Ammon's horn (tissue), 1 donor: ENCODE data around the gene DNMT3A.

Source experiments
- DNase-seq: peaks from one replicate; pipeline ENCODE4 v3.0.0-alpha.2; 2016; ENCODE audit warnings: low spot score

Gene DNMT3A

DNA sequence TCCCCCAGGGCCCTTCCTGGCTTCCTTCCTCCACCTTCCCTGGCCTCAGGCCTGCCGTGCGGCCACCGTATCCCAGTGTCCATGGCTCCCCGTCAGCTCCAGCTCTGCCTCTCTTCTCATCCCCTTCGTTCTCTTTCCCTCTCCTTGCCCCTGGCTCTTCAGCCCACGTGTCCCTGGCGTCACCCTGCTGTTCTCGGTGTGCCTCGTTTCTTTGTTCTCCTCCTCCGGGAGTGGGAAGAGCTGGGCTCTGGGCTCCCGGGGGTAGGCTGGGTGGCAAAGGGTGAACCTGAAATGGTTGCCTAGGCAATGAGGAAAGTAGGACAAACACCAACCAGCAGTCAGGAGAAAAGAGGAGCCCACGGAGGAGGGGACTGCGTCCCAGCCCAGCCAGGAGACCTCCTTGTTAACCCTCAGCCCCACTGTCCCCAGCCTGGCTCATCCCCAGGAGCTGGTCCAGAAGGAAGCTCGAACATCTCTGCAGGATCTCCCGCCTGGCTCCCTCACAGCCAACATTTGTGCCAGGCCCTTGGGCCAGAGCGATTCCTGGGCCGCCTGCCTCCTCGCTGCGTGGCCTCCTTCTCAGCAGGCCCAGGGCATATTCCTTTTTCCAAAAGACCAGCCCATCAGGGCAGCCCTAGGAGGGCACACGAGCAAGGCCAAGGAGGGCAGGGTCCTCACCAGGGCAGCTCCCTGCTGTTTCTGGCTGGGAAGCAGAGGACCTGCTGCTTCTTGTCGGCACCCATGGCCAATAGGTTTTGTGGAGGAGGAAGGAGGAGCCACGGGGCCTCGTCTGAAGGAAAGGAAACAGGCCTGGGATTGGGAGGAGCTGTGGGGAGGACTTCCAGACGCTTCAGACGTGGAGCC is 30.9 kb upstream of the DNMT3A start:
- peak; percentile 58 for DNase-seq

DNA sequence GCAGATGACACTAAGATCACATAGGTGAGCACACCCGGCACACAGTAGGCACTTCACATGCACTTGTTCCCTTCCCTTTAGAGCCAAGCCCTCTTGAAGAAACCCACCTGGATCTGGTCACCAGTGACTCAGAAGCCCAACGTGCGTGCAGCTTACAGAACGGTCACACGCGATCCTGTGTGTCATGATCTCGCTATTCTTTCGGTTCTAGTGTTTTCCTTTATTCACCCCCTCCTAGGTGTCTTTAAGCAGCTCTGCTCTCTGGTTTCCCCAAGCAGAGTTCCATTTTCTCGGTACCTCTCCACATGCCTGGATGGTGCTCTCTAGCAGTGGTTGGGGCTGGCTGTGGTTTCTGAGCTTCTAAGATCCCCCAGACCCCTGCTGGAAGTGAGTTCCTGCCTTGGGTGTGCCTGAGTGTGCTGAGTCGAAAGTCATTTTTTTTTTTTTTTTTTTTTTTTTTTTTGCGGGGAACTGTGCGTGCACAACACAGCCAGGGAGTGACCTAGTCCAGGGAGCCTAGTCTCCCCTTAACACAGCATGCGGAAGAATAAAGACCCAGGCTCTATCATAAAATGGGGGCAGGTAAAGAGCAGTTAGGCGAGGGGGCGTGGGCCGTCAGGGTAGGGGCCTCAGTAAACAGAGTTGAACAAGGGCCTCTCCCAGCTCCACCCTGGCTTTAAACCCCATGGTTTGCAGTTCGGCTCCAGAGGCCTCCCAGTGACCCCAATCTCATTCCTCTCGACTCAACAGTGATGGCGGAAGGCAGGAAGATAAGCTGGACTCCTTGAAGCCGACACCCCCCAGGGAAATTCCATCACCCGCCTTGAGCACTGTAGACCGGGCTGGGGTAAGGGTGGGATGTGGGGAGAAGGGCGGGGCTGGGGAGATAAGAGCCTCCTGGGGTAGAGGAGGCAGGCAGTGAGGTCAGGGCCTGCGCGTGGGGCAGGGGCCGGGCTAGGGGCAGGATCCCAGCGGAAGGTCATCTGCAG is 29.8 kb upstream of the DNMT3A start:
- no peak for DNase-seq

DNA sequence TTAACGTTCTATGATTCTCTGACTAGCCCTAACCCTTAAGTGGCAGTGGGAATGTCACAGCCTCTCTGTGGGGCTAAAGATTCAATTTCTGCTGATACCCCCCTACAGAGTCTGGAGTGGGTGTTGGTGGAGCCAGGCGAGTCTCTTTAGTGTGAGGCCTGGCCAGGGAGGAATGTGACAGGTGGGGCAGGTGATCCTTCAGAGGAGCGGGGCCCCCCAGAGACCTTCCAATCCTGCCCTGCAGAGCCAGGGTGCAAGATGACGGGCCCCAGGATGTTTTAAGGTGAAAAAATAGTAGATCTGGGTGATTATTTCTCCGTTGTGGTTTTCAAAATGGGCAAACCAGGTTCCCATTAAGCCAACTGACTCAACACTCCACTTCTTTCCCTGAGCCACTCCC is 28.2 kb upstream of the DNMT3A start:
- no peak for DNase-seq

DNA sequence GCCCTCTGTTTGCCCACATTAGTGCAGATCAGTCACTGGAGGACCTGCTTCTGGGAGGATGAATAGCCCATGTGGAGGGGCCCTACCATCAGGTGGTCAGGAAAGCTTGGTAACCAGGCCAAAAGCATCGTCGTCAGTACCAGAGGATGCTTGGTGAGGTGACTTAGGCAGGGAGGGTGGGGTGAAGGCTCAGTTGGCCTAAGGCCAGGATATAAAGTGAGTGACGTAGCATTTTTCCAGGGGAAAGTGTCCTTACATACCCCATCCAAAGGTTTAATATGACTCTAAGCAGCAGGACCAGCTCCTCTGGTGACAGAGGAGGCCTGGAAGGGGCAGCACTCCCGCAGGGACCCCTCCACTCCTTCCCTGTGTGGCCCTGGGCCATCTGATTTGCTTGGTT is 27.7 kb upstream of the DNMT3A start:
- DNase-seq = no peak

DNA sequence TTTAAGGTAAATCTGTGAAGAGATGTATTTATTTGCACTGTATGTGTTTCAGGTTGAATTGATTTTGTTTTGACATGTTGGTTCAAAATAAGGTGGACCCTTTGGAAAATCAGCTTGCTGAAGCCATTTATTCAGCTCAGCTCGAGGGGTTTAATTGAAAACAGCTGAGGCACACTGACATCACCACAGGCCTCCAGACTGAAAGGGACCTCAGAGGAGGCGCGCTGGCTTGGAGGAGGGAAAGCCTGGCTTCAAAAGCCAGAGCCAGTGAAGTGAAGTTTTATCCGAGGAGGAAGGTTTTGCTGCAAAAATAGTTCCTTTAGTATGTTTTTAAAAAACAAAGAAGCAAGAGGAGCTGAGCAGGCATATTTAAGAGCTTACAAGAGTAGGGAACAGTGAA is 26.9 kb upstream of the DNMT3A start:
- no peak for DNase-seq

DNA sequence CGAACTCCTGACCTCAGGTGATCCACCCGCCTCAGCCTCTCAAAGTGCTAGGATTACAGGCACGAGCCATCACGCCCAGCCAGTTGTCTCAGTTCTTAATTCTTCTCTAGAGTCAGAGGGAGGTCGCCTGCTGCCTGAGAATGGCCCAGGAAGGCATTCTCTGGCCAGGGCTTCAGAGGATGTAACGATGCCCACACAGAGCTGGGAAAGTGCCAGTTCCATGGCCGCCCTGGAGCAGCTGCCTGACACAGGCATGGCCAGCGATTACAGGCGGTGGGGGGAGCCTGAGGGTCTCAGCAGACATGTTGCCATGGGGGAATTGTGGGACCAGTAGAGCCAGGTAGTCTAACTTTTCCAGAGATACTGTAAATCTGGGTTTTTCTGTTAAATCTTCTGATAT is 25.6 kb upstream of the DNMT3A start:
- DNase-seq = no peak

DNA sequence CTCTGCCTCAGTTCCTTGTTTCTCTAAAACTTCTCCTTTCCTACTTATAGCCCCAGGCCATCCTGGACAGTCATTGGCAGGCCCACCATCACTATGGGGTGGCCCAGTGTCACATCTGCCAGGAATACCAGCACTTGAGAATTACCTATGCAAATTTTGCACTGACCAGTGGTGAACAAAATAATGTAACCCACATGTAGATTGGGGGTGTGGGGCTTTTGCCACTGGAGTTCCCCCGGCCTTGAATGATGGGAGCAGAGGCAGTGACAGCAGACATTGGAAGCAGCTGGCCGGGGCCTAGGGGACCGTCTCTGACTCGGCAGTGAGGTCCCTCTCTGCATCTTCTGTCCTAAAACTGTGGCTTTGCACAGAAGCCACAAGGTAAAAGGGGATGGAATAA is 24.9 kb upstream of the DNMT3A start:
- DNase-seq = no peak

DNA sequence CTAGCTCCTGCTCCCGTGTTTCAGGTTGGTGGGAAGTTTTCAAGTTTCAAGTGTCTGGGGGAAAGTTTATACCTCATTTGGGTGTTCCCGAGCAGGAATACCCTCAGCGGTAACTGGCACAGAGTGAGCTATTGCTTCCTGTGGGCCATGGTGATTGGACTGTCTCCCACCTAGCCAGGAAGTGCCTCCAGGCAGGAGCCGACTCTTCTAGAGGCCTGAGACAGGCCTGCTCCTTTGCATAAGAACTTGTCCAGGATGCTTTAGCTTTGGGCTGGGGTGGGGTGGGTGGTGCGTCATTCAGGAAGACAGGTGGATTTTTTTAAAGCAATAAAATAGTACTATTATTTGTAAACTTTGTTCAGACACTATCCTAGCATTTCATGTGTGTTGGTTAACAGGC is 23.5 kb upstream of the DNMT3A start:
- no peak for DNase-seq

DNA sequence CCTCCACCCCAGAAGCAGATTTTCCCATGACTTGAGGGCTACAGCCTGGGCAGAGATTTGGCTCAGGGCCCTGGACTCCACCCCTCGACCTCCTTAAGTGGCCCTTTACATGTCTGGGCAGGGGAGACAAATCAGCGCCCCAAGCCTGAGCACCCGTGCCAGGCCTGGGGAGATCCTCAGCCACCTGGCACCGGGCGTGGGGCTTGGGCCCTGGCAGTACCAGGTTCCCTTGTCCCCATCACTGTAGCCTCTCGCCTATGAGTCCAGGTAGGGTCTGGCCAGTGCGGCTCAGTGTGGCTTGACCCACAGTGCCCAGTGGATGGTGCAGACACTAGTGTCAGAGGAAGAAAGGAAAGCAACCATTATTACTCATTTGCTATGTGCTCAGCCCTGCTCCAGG is 22.0 kb upstream of the DNMT3A start:
- no peak for DNase-seq

DNA sequence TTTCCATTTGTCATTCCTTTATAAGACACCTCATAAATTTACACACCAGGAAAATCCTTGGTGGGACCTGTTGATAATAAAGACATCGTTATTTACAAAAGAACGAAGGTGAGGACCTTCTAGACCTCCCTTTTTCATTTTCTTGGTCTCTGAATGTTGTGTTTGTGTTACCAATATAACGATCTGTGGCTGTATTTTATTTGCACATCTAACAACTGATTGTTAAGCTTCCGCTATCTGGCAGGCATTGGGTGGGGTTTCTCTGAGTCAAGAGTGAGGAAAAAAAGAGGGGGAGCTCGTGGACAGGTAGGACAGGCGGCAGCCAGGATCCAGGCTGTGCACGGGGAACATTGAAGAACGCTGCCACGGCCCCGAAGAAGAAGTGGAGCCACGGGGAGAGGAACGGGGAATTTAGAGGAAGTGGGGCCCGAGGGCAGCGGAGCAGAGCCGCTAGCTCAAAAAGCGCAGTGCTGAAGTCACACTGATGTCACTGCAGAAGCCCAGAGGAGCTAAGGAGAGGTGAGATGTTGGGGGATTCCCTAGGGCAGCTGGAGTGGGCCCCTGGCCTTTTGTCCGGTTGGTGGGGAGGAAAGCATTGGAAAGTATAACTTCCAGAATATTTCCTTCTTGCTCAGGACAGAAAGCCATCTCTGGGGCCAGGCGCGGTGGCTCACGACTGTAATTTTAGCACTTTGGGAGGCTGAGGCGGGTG is 20.9 kb upstream of the DNMT3A start:
- peak; percentile 64 for DNase-seq

DNA sequence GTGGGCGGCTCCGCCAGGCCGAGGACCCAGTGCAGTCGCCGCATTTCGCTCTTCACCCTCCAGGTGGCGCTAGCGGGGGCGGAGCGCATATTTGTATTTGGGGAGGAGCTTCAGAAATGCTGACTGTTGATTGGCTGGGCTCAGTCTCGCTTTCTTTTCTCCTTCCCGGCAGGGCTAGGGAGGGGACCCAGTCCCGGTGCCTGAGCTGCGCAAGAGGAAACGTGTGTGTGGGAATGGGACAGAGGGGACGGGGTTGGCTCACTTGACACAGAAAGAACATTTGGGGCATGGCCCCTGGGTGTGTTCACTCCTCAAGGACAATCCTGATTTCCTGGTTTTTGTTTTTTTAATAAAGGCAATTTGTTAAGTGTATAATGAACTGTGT is 20.3 kb upstream of the DNMT3A start:
- peak; percentile 96 for DNase-seq

DNA sequence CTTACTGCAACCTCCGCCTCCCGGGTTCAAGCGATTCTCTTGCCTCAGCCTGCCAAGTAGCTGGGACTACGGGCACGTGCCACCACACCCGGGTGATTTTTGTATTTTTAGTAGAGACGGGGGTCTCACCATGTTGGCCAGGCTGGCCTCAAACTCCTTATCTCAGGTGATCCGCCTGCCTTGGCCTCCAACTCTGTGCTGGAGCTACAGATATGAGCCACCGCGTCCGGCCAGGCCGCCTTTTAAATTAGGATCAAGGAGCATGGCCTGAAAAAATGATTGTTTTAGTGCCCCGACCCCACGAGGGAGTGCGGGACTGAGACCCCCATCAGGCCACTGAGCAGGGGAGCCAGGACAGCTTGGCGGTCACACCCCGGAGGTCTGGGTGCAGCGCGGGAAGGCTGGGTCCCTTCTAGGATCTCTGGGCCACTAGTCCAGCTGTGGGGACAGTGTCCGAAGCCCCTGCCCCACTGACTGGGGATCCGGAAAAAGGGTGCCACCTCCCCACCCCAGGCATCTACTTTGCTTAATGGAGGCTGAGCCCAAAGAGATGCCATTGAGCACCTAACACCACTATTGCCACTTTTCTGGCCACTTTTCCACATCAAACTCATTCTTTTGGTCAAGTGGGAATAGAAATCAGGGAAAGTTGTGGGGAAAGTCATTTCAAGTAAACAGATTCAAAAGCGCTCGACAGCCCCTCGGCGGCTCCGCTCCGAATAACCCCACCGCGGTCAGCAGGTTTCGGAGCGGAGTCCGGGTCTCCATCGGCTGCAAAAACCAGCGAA is 19.7 kb upstream of the DNMT3A start:
- DNase-seq = no peak

DNA sequence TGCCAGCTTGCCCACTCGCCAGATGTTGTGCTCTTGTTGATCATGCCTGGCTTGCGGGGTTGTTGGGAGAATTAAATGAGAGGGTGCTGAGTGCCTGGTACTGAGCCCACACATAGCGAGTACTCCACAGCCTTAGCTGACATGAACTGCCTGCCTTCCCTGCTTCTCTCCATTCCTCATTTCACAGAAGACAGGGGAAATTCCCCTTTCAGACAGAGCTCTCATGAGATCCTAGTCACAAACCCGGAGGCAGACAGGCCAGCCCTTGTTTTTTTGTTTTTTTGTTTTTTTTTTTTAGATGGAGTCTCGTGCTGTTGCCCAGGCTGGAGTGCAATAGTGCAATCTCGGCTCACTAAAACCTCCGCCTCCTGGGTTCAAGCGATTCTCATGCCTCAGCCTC is 17.1 kb upstream of the DNMT3A start:
- DNase-seq = no peak

DNA sequence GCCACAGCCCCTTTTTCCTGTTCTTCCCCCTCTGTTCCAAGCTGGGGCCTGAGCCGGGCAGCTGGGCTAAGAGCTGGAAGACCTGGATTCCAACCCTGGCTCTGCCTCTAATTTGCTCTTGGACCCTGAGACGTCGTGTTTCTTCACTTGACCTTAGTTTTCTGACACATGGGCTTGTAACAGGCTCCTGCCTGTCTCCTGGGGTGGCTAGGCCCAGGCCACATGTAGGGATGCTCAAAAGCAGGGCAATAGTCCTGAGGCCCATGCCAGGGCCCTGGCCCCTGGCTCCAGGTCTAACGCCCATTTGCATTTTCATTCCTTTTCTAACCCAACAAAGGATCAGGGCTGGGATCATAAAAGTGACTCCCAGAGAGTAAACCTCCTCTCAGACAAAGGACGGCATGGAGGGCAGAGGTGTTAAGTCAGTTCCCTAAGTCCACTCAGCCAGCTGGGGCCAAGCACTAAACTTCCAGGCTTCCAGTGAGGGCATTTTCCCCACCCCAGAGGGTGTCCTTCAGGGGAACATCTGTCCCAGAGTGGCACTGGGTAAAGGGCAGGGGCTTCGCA is 16.6 kb upstream of the DNMT3A start:
- DNase-seq = no peak

DNA sequence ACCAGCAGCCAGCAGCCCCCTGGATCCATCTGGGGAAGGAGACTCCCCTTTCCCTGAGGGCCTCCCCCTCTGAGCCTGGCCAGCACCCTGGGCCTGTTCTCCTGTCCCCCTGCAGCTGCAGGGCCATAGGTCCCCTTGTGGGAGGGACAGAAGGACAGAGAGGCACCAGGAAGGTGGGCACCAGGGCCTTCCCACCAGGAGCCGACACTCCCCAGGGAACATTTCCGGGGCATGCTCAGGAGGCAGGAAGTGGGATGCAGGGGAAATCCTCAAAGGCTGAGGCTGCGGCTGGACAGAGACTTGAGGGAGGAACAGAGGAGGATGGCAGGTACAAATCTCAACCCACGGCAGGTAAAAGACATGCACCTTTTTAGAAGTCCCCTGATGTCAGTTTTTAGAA is 14.4 kb upstream of the DNMT3A start:
- no peak for DNase-seq

DNA sequence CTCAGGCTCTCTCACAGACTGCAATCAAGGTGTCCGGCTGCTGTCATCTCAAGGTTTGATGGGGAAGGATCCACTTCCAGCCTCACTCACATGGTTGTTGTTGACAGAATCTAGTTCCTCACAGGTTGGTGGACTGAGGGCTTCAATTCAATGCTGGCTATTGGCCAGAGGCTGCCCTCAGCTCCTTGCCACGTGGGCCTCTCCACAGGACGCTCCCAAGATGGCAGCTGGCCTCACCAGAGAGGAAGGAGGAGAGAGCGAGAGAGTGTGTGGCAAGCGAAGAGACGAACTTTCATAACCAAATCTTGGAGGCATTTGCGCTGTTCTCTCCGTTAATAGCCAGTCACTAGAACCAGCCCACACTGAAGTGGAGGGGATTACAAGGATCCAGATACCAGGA is 13.5 kb upstream of the DNMT3A start:
- no peak for DNase-seq

DNA sequence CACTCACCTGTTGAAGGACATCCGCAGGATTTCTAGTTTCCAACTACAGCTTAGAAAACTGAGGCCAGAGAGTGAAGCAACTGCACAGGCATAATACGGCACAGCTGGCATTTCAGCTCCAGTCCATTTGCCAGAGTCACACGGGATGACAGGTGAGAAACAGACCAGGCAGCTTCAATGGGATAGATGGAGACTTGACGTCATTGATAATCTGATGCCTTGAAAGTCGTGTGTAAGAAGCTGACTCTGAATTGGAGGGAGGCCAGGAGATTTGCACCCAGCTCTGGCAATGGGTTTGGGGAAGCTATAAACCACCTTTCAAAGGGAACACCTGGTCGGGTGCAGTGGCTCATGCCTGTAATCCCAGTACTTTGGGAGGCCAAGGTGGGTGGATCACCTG is 12.4 kb upstream of the DNMT3A start:
- DNase-seq = no peak

DNA sequence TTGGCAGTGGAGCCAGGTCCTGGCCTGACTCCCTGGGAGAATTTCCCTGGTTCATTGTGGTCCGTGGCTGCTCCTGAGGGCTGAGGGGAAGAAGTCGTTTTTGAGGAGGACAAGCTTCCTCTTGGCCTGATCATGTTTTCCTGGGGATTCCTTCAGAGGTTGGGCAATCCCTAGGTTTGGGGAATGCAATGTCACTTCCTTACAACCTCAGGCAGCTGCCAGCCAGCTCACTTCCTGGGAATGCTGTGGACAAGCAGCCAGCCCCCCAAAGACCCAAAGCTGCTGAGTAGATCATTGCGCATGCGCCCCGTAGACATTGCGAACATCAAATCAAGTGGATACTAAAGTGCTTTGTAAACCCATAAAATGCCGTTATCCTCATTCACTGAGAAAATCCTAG is 7.7 kb upstream of the DNMT3A start:
- DNase-seq = no peak

DNA sequence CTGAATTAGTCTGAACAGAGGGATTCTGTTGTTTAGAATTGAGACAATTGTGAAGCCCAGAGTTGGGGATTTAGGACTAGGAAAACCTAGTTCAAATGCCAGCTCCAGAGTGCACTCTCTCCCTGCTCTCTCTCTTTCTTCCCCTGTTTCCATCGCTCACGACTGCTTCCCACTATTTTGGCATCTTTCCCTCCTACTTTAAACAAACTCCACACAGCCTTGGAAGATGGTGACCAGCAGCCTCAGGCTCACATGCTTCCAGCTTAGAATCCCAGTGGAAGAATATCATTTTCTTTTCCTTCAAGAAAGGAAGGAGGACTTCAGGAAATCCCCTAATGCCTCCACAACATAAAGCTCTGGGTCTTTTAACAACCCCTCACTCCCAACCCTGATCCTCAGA is 6.1 kb upstream of the DNMT3A start:
- DNase-seq = no peak

DNA sequence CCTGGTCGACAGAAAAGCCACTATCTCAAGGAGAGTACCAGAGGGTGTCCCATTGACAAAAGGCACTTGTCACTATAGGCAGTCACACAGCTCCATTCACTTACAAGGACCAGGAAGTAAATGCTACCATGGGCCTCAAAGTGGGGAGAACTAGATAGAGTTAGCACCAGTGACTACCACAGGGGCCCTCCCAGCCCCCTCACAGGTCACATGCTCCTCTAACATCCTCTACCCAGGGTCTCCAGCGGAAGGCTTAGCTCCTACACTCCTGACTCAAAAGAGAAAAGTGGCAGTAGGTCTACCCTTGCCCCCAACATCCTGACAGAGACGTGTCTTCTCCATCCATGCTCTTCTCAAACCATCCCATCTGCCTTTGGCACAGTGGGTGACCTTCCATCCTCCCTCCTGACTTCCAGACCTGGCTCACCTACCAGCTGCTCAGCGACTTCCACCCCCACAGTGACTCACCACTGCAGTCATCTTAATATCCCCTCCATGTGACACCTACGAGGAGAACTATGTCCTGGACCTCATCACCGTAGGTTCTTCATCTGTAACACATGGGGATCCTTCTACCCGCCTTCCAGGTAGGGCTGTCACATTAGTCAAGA is 5.6 kb upstream of the DNMT3A start:
- no peak for DNase-seq
